Astrocyte of the spinal cord (primary cell): ENCODE measurements around the gene OPCML.

Experiments
- DNase-seq: peaks from one replicate; pipeline ENCODE4 v3.0.0; 2011; ENCODE audit warnings: low read depth, low spot score
- H3K4me3 ChIP-seq: 2 replicates; pipeline ENCODE4 v1.5.1; 2011; ENCODE audit warnings: low read depth, mild to moderate bottlenecking, low read length, moderate library complexity
- in situ Hi-C: cut with HindIII; loops from 2 replicates; pipeline ENCODE4 v1.10.0; 2017; ENCODE audit warnings: low sequenced_read_pairs
- TF ChIP-seq, protein P1 (sequence below): IDR thresholded peaks from 2 replicates; pipeline ENCODE4 v1.5.1; 2012; ENCODE audit warnings: low read depth, mild to moderate bottlenecking, low read length, inconsistent platforms

OPCML gene

GRCh38 chr11:133476570-133477250 is 55.6 kb downstream of the OPCML start:
- TF ChIP-seq, protein P1, sequence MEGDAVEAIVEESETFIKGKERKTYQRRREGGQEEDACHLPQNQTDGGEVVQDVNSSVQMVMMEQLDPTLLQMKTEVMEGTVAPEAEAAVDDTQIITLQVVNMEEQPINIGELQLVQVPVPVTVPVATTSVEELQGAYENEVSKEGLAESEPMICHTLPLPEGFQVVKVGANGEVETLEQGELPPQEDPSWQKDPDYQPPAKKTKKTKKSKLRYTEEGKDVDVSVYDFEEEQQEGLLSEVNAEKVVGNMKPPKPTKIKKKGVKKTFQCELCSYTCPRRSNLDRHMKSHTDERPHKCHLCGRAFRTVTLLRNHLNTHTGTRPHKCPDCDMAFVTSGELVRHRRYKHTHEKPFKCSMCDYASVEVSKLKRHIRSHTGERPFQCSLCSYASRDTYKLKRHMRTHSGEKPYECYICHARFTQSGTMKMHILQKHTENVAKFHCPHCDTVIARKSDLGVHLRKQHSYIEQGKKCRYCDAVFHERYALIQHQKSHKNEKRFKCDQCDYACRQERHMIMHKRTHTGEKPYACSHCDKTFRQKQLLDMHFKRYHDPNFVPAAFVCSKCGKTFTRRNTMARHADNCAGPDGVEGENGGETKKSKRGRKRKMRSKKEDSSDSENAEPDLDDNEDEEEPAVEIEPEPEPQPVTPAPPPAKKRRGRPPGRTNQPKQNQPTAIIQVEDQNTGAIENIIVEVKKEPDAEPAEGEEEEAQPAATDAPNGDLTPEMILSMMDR = no peak
- in situ Hi-C loops = no loop called here
- DNase-seq = no peak
- no peak overlapping the region for H3K4me3 ChIP-seq

DNA sequence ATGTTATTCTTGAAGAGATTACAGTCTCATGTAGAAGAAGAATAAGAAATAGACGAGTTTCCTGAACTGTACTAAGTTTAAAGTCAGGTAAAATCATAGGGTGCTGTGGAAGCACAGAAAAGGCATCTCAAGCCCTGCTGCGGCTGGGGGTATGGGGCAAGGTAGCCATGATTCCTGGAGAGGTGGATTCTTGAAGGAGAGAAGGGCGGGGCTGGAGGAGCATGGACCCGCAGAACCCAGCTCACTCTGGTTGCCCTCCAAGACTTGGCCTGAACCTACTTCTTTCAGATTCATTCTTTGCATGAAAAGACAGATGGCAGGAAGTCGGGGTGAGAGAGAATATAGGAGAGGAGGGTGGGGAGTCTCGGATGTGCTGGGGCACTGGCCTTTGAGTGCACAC is 57.8 kb downstream of the OPCML start:
- TF ChIP-seq, protein P1 = no peak
- in situ Hi-C loops = no loop called here
- H3K4me3 ChIP-seq = no peak overlapping the region
- no peak for DNase-seq

DNA sequence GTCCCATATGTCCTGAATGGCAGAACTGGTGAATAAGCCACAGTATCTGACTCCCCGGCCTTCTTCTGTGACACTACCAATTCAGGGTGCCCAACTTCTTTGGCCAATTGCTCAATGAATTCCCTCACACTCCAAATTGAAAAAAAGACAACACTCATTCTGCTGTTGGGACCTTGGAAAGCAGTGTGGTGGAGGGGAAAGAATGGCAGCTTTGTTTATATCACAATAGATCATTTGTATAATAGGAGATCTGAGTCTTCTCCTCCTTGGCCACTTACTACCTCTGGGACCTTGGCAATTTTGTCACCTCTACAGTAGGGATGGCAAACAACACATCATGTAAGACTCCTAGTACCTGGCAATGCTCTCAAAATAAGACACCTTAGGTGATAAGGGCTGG is 64.6 kb downstream of the OPCML start:
- TF ChIP-seq, protein P1 = no peak
- no peak for DNase-seq
- H3K4me3 ChIP-seq = no peak overlapping the region
- in situ Hi-C loops = no loop called here

DNA sequence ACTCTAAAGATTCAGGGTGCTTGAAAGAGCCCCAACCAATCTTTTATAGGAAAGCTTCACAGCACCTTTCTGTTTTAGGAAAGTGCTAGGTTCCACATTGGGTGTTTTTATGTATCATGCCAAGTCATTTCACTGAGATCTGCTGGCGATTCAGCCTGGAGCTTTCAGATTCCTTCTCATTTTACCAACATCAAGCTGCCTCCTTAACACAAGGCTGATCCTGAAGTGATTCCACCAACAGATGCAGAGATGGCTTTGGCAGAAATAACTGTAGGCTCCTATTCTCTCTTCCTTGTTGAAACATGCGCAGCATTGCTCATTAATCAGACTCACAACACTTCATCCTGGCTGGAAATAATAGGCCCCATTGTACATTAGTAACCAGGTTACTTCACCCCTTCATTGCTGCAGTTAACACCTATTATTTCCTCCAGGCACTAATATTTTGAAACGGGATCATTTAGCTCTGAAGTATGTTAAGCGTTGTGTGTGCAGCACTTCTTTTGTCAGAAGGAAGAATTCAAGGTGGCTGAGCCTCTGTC is 89.0 kb downstream of the OPCML start:
- DNase-seq = no peak
- in situ Hi-C loops = no loop called here
- no peak overlapping the region for H3K4me3 ChIP-seq
- TF ChIP-seq, protein P1 = no peak

DNA sequence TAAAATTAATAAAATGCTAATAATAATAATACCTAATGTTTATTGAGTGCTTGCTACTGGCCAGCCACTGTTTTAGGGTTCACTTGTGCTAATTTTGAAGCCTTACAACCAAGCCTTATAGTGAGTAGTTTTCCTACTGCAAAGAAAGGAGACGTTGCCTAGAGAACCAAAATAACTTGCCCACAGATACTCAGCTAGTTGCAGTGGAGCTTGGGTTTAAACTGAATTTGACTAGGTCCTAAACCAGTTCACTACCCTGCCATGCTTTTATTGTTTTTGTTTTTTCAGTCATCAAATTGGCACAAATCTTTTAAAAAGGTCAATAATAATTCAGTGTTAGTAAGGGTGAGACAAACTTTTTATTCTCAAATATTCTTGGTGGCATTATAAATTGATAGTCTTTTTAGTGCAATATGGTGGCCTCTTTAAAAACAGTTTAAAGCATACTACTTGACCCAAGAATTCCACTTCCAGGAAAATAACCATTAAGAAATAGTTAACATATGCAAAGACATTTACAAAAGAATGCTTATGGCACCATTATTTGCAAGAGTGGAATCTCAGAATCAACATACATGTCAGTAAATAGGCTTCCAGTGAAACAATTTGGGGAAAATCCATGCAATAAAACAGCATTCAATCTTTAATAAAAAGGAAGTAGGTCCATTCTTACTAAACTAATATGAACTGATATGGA is 90.2 kb downstream of the OPCML start:
- in situ Hi-C loops = no loop called here
- no peak overlapping the region for H3K4me3 ChIP-seq
- TF ChIP-seq, protein P1 = no peak
- DNase-seq = no peak

- TF ChIP-seq, protein P1 = no peak
- no peak for DNase-seq
- in situ Hi-C loops = no loop called here
- no peak overlapping the region for H3K4me3 ChIP-seq
Measured at GRCh38 chr11:133425992-133426391, 106.3 kb downstream of the OPCML start.
